GM23338 (cell line): ENCODE data around the gene GRAMD1B. TPM values are rescaled to one million over a fixed set of nuclear protein-coding genes. Genes with fewer than 3 reads are reported as not detected.

Source experiments
- ATAC-seq: fragments of 200-7000 bp; cut with Tn5 transposase; 3 replicates; pipeline ENCODE4 v1.9.1; 2020
- DNase-seq: peaks from one replicate; pipeline ENCODE4 v3.0.0-alpha.2; 2015; ENCODE audit warnings: low spot score
- H2AFZ ChIP-seq: fragments of 200-600 bp; sonication (generic); 2 replicates; pipeline ENCODE4 v1.8.0; 2016; ENCODE audit warnings: antibody characterized with exemption, mild to moderate bottlenecking, moderate library complexity
- H3F3A ChIP-seq: fragments of 200-600 bp; sonication (generic); replicated peaks from 2 replicates; pipeline ENCODE4 v1.8.0; 2017; ENCODE audit warnings: antibody characterized with exemption, mixed run types, low read depth
- H3K27ac ChIP-seq: fragments of 200-600 bp; sonication (generic); 2 replicates; pipeline ENCODE4 v1.6.1; 2016; ENCODE audit warnings: low read depth
- H3K27me3 ChIP-seq: fragments of 200-600 bp; sonication (generic); 2 replicates; pipeline ENCODE4 v1.8.0; 2016; ENCODE audit warnings: mild to moderate bottlenecking, mixed run types, moderate library complexity; ENCODE audit not compliant: insufficient read depth
- H3K36me3 ChIP-seq: fragments of 200-600 bp; sonication (generic); 2 replicates; pipeline ENCODE4 v1.8.0; 2016; ENCODE audit warnings: mild to moderate bottlenecking; ENCODE audit not compliant: insufficient read depth
- H3K4me1 ChIP-seq: fragments of 200-600 bp; sonication (generic); 2 replicates; pipeline ENCODE4 v1.8.0; 2016; ENCODE audit warnings: mild to moderate bottlenecking, moderate library complexity; ENCODE audit not compliant: insufficient read depth
- H3K4me2 ChIP-seq: fragments of 200-600 bp; sonication (generic); 2 replicates; pipeline ENCODE4 v1.7.1; 2017; ENCODE audit warnings: mixed run types
- H3K4me3 ChIP-seq: fragments of 200-600 bp; sonication (generic); 2 replicates; pipeline ENCODE4 v1.6.1; 2016; ENCODE audit warnings: mixed run types
- H3K79me2 ChIP-seq: fragments of 200-600 bp; sonication (generic); replicated peaks from 2 replicates; pipeline ENCODE4 v1.8.0; 2017; ENCODE audit warnings: mild to moderate bottlenecking; ENCODE audit not compliant: insufficient read depth
- H3K9me2 ChIP-seq: fragments of 200-600 bp; sonication (generic); 2 replicates; pipeline ENCODE4 v1.8.0; 2017; ENCODE audit not compliant: insufficient read depth
- H4K20me1 ChIP-seq: fragments of 200-600 bp; sonication (generic); replicated peaks from 2 replicates; pipeline ENCODE4 v1.8.0; 2017; ENCODE audit warnings: mild to moderate bottlenecking; ENCODE audit not compliant: insufficient read depth
- H3K27ac Mint-ChIP-seq: 2 replicates; pipeline ENCODE4 v1.8.0; 2020; ENCODE audit warnings: inconsistent platforms, mild to moderate bottlenecking, moderate library complexity, mixed read lengths
- H3K27me3 Mint-ChIP-seq: 3 replicates; pipeline ENCODE4 v1.8.0; 2022; ENCODE audit warnings: low read depth, mild to moderate bottlenecking, moderate library complexity, mixed read lengths, inconsistent platforms; ENCODE audit not compliant: insufficient read depth, poor library complexity
- H3K36me3 Mint-ChIP-seq: 3 replicates; pipeline ENCODE4 v1.8.0; 2021; ENCODE audit warnings: low read depth, mild to moderate bottlenecking, inconsistent platforms, moderate library complexity, mixed read lengths
- H3K4me1 Mint-ChIP-seq: 3 replicates; pipeline ENCODE4 v1.8.0; 2020; ENCODE audit warnings: mild to moderate bottlenecking, inconsistent platforms, mixed read lengths
- H3K4me3 Mint-ChIP-seq: 3 replicates; pipeline ENCODE4 v1.8.0; 2021; ENCODE audit warnings: moderate library complexity, mild to moderate bottlenecking, inconsistent platforms, mixed read lengths
- H3K9me3 Mint-ChIP-seq: 3 replicates; pipeline ENCODE4 v1.8.0; 2020; ENCODE audit warnings: moderate library complexity, mild to moderate bottlenecking, inconsistent platforms, mixed read lengths
- CREB1 ChIP-seq: fragments of 250-450 bp; sonication (Bioruptor Pico); IDR thresholded peaks from 2 replicates; pipeline ENCODE4 v1.5.0; 2020; ENCODE audit warnings: low read depth, mild to moderate bottlenecking, moderate library complexity
- CTCF ChIP-seq, 2 experiments: fragments of 200-600 bp in 1 of 2; sonication (generic) in 1 of 2; conservative IDR thresholded peaks; 2 replicates each; pipeline versions ENCODE4 v1.5.1 to v1.6.1; 2016 to 2017; ENCODE audit warnings: antibody characterized with exemption in 2 of 2, low read depth in 2 of 2, mild to moderate bottlenecking in 2 of 2, moderate library complexity in 1 of 2
- ETS1 ChIP-seq: IDR thresholded peaks from 2 replicates; pipeline ENCODE4 v1.6.1; 2016; ENCODE audit warnings: antibody characterized with exemption
- EZH2 ChIP-seq: fragments of 200-600 bp; sonication (generic); IDR thresholded peaks from one replicate; pipeline ENCODE4 v1.8.0; 2017; ENCODE audit warnings: antibody characterized with exemption, mild to moderate bottlenecking, low read depth; ENCODE audit not compliant: unreplicated experiment
- EZH2phosphoT487 ChIP-seq: fragments of 200-600 bp; sonication (generic); IDR thresholded peaks from one replicate; pipeline ENCODE4 v1.8.1; 2018; ENCODE audit warnings: antibody characterized with exemption; ENCODE audit not compliant: unreplicated experiment
- JUNB ChIP-seq: IDR thresholded peaks from one replicate; pipeline ENCODE4 v1.6.1; 2016; ENCODE audit warnings: antibody characterized with exemption; ENCODE audit not compliant: unreplicated experiment
- NANOG ChIP-seq: IDR thresholded peaks from 2 replicates; pipeline ENCODE4 v1.6.1; 2016; ENCODE audit warnings: antibody characterized with exemption, borderline replicate concordance
- POLR2AphosphoS5 ChIP-seq: IDR thresholded peaks from 2 replicates; pipeline ENCODE4 v1.6.1; 2016; ENCODE audit warnings: antibody characterized with exemption, low read depth
- STAT1 ChIP-seq: IDR thresholded peaks from one replicate; pipeline ENCODE4 v1.6.1; 2016; ENCODE audit warnings: antibody characterized with exemption; ENCODE audit not compliant: unreplicated experiment
- ZNF114 ChIP-seq: fragments of 250-450 bp; sonication (Bioruptor Pico); IDR thresholded peaks from 2 replicates; pipeline ENCODE4 v1.5.0; 2020; ENCODE audit warnings: mild to moderate bottlenecking, moderate library complexity
- ZNF331 ChIP-seq: fragments of 250-450 bp; sonication (Bioruptor Pico); IDR thresholded peaks from 2 replicates; pipeline ENCODE4 v1.5.0; 2020; ENCODE audit warnings: low read depth, mild to moderate bottlenecking, moderate library complexity
- polyA plus RNA-seq: library from polyadenylated mRNA; unstranded; fragments of >200 nt; fragmentation: Nextera tagmentation; extraction: Ambion mirVana; gene quantifications from 2 replicates; pipeline ENCODE4 v1.2.1, GENCODE V29; 2016
- total RNA-seq: library from RNA; depleted of rRNA; stranded (reverse); fragments of >200 nt; shearing (Covaris generic); gene quantifications from 2 replicates; pipeline ENCODE4 v1.2.3, GENCODE V29; 2014
- TF ChIP-seq, protein P1 (sequence below): fragments of 250-450 bp; sonication (Bioruptor Pico); IDR thresholded peaks from 2 replicates; pipeline ENCODE4 v1.5.0; 2020; ENCODE audit warnings: mild to moderate bottlenecking, moderate library complexity

Gene GRAMD1B
- total and polyA plus RNA-seq, 2 experiments from 2014 or later: 3.7 to 24.3 TPM

- H3K36me3 ChIP-seq: no peaks in the 10 kb centered on the region
- DNase-seq (no peak), ATAC-seq (no peak)
- H4K20me1 ChIP-seq: no peaks in the 10 kb centered on the region
- H3K4me3 Mint-ChIP-seq: no peak overlapping the region
- no peaks in the 10 kb centered on the region for H3K36me3 Mint-ChIP-seq
- no peak overlapping the region for H3K4me2 ChIP-seq
- TF ChIP-seq ZNF114 (CRISPR knock-in tag) (no peak), ETS1 (no peak), NANOG (no peak), EZH2 (no peak), CREB1 (no peak), ZNF331 (CRISPR knock-in tag) (no peak), POLR2AphosphoS5 (no peak), JUNB (no peak)
- no peaks in the 10 kb centered on the region for H3K9me2 ChIP-seq
- no peaks in the 10 kb centered on the region for H3K9me3 Mint-ChIP-seq
- H2AFZ ChIP-seq: peak overlapping the region; percentile 63; the same call in 1 of the 2 replicates
- no peaks in the 10 kb centered on the region for H3F3A ChIP-seq
- no peak overlapping the region for H3K27ac ChIP-seq
- H3K27ac Mint-ChIP-seq: no peak overlapping the region
- peaks cover 1% of the 10 kb centered on the region for H3K27me3 Mint-ChIP-seq
- no peak overlapping the region for H3K4me3 ChIP-seq
- H3K4me1 Mint-ChIP-seq: no peaks in the 10 kb centered on the region
- no peaks in the 10 kb centered on the region for H3K4me1 ChIP-seq
- H3K27me3 ChIP-seq: no peaks in the 10 kb centered on the region
- H3K79me2 ChIP-seq: no peaks in the 10 kb centered on the region
These were observed 43.1 kb upstream of the GRAMD1B start for GRCh38 chr11:123386796-123387510.

DNA sequence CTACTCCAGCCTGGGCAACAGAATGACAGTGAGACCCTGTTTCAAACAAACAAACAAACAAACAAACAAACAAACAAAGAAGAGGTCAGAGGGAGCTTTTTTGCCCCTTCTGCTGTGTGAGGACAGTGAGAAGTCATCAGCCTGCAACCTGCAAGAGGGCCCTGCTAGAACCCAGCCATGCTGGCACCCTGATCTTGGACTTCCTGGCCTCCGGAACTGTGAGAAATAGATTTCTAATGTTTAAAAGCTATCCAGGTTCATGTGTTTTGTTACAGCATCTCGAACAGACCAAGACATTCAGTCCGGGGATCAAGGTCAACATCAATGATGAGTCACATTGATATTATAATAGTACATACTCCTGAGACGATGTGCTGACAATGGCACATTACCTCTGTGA lies 41.4 kb upstream of the GRAMD1B start:
- Mint-ChIP-seq H3K36me3 (no peaks in the 10 kb centered on the region), H3K9me3 (no peaks in the 10 kb centered on the region), H3K27ac (no peak overlapping the region), H3K4me1 (no peaks in the 10 kb centered on the region), H3K4me3 (no peak overlapping the region), H3K27me3 (peaks cover 1% of the 10 kb centered on the region)
- Histone ChIP-seq H3K4me3 (no peak overlapping the region), H3K4me2 (no peak overlapping the region), H3K79me2 (no peaks in the 10 kb centered on the region), H3F3A (no peaks in the 10 kb centered on the region), H3K9me2 (no peaks in the 10 kb centered on the region), H3K4me1 (peaks cover 3% of the 10 kb centered on the region; the same call in 1 of the 2 replicates), H4K20me1 (no peaks in the 10 kb centered on the region), H3K27me3 (no peaks in the 10 kb centered on the region), H3K36me3 (no peaks in the 10 kb centered on the region), H3K27ac (no peak overlapping the region), H2AFZ (no peak overlapping the region)
- DNase-seq: no peak
- no peak for ATAC-seq
- TF ChIP-seq EZH2 (no peak), ZNF114 (CRISPR knock-in tag) (no peak), STAT1 (no peak), JUNB (no peak), POLR2AphosphoS5 (no peak), NANOG (no peak), CTCF (conservative IDR thresholded peaks at IDR 0.05; ENCODE audit: low read depth in 2 of 2) (no peak), CREB1 (no peak), ZNF331 (CRISPR knock-in tag) (no peak), EZH2phosphoT487 (no peak)
- TF ChIP-seq, protein P1, sequence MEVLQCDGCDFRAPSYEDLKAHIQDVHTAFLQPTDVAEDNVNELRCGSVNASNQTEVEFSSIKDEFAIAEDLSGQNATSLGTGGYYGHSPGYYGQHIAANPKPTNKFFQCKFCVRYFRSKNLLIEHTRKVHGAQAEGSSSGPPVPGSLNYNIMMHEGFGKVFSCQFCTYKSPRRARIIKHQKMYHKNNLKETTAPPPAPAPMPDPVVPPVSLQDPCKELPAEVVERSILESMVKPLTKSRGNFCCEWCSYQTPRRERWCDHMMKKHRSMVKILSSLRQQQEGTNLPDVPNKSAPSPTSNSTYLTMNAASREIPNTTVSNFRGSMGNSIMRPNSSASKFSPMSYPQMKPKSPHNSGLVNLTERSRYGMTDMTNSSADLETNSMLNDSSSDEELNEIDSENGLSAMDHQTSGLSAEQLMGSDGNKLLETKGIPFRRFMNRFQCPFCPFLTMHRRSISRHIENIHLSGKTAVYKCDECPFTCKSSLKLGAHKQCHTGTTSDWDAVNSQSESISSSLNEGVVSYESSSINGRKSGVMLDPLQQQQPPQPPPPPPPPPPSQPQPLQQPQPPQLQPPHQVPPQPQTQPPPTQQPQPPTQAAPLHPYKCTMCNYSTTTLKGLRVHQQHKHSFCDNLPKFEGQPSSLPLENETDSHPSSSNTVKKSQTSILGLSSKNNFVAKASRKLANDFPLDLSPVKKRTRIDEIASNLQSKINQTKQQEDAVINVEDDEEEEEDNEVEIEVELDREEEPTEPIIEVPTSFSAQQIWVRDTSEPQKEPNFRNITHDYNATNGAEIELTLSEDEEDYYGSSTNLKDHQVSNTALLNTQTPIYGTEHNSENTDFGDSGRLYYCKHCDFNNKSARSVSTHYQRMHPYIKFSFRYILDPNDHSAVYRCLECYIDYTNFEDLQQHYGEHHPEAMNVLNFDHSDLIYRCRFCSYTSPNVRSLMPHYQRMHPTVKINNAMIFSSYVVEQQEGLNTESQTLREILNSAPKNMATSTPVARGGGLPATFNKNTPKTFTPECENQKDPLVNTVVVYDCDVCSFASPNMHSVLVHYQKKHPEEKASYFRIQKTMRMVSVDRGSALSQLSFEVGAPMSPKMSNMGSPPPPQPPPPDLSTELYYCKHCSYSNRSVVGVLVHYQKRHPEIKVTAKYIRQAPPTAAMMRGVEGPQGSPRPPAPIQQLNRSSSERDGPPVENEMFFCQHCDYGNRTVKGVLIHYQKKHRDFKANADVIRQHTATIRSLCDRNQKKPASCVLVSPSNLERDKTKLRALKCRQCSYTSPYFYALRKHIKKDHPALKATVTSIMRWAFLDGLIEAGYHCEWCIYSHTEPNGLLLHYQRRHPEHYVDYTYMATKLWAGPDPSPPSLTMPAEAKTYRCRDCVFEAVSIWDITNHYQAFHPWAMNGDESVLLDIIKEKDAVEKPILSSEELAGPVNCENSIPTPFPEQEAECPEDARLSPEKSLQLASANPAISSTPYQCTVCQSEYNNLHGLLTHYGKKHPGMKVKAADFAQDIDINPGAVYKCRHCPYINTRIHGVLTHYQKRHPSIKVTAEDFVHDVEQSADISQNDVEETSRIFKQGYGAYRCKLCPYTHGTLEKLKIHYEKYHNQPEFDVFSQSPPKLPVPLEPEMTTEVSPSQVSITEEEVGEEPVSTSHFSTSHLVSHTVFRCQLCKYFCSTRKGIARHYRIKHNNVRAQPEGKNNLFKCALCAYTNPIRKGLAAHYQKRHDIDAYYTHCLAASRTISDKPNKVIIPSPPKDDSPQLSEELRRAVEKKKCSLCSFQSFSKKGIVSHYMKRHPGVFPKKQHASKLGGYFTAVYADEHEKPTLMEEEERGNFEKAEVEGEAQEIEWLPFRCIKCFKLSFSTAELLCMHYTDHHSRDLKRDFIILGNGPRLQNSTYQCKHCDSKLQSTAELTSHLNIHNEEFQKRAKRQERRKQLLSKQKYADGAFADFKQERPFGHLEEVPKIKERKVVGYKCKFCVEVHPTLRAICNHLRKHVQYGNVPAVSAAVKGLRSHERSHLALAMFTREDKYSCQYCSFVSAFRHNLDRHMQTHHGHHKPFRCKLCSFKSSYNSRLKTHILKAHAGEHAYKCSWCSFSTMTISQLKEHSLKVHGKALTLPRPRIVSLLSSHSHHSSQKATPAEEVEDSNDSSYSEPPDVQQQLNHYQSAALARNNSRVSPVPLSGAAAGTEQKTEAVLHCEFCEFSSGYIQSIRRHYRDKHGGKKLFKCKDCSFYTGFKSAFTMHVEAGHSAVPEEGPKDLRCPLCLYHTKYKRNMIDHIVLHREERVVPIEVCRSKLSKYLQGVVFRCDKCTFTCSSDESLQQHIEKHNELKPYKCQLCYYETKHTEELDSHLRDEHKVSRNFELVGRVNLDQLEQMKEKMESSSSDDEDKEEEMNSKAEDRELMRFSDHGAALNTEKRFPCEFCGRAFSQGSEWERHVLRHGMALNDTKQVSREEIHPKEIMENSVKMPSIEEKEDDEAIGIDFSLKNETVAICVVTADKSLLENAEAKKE: no peak
